OCI-LY7 (cell line): ENCODE results near the gene DIAPH3. TPM values are rescaled to one million over a fixed set of nuclear protein-coding genes. Genes with fewer than 3 reads are reported as not detected.

Experiments
- BruUV-seq: library from RNA; stranded (reverse); fragments of 400-500 nt; replicated peaks from 2 replicates; lab custom pipeline; 2021; lab: Mats Ljungman, UMichigan
- CTCF ChIA-PET: fragments of 300-600 bp; sonication (Branson Sonifier 250); formaldehyde crosslinking; loops from one replicate; lab custom pipeline; 2022; ENCODE audit warnings: antibody characterized with exemption; ENCODE audit not compliant: unreplicated experiment; lab: Charles Lee
- POLR2A ChIA-PET: fragments of 300-600 bp; sonication (Branson Sonifier 250); formaldehyde crosslinking; loops from one replicate; lab custom pipeline; 2022; ENCODE audit warnings: antibody characterized with exemption; lab: Charles Lee
- DNase-seq: peaks from one replicate; pipeline ENCODE4 v3.0.0-alpha.2; 2015; ENCODE audit warnings: low spot score
- H2AFZ ChIP-seq: fragments of 200-600 bp; sonication (generic), shearing (Covaris generic); 2 replicates; pipeline ENCODE4 v1.6.1; 2014; ENCODE audit warnings: mild to moderate bottlenecking, antibody characterized with exemption, low read length, moderate library complexity
- H3K27ac ChIP-seq: fragments of 200-600 bp; sonication (generic); 2 replicates; pipeline ENCODE4 v1.5.1; 2014; ENCODE audit warnings: mixed run types, low read depth, mild to moderate bottlenecking, moderate library complexity, low read length, inconsistent platforms; ENCODE audit not compliant: poor library complexity, severe bottlenecking
- H3K36me3 ChIP-seq: fragments of 200-600 bp; sonication (generic); 2 replicates; pipeline ENCODE4 v1.6.1; 2014; ENCODE audit warnings: mild to moderate bottlenecking, antibody characterized with exemption, low read length, moderate library complexity, mixed read lengths; ENCODE audit not compliant: insufficient read depth
- H3K4me1 ChIP-seq: fragments of 200-600 bp; sonication (generic); 2 replicates; pipeline ENCODE4 v1.5.1; 2014; ENCODE audit warnings: mild to moderate bottlenecking, low read length; ENCODE audit not compliant: insufficient read depth, poor library complexity, severe bottlenecking
- H3K4me2 ChIP-seq: fragments of 200-600 bp; sonication (generic); 2 replicates; pipeline ENCODE4 v1.6.1; 2014; ENCODE audit warnings: mild to moderate bottlenecking, low read length
- H3K4me3 ChIP-seq: fragments of 200-600 bp; sonication (generic); 2 replicates; pipeline ENCODE4 v1.5.1; 2014; ENCODE audit warnings: mild to moderate bottlenecking, low read depth, low read length; ENCODE audit not compliant: poor library complexity, severe bottlenecking
- H3K79me2 ChIP-seq: fragments of 200-600 bp; sonication (generic); 2 replicates; pipeline ENCODE4 v1.6.1; 2016; ENCODE audit warnings: low read depth, mild to moderate bottlenecking, low read length, moderate library complexity, mixed read lengths; ENCODE audit not compliant: insufficient read depth
- H3K9me2 ChIP-seq: fragments of 200-600 bp; sonication (generic); 2 replicates; pipeline ENCODE4 v1.6.1; 2016; ENCODE audit warnings: mild to moderate bottlenecking, low read length, mixed read lengths; ENCODE audit not compliant: insufficient read depth
- H3K9me3 ChIP-seq: fragments of 200-600 bp; sonication (generic); 2 replicates; pipeline ENCODE4 v1.6.1; 2014; ENCODE audit warnings: mild to moderate bottlenecking, mixed run types, low read length, mixed read lengths
- H4K20me1 ChIP-seq: fragments of 200-600 bp; sonication (generic); 2 replicates; pipeline ENCODE4 v1.6.1; 2014; ENCODE audit warnings: mild to moderate bottlenecking, antibody characterized with exemption, low read length, moderate library complexity, mixed read lengths; ENCODE audit not compliant: insufficient read depth
- EZH2phosphoT487 ChIP-seq: fragments of 200-600 bp; sonication (generic); IDR thresholded peaks from 2 replicates; pipeline ENCODE4 v1.6.1; 2018; ENCODE audit warnings: low read depth, borderline replicate concordance, mild to moderate bottlenecking, mixed run types, antibody characterized with exemption, low read length, moderate library complexity, mixed read lengths
- intact Hi-C: fragments of 100-400 bp; cut with micrococcal nuclease; formaldehyde crosslinking; loops from one replicate; pipeline ENCODE4 v1.10.0; 2022; ENCODE audit not compliant: unreplicated experiment
- total RNA-seq, 2 experiments: library from RNA; depleted of rRNA in 1 of 2; stranded (reverse); fragments of >200 nt in 1 of 2; shearing (Covaris generic) in 1 of 2; gene quantifications; 2 replicates each; pipeline ENCODE4 v1.2.3, GENCODE V29; 2014 to 2022
- TF ChIP-seq, protein P1 (sequence below): fragments of 200-600 bp; sonication (generic); conservative IDR thresholded peaks from 2 replicates; pipeline ENCODE4 v1.5.1; 2014; ENCODE audit warnings: mild to moderate bottlenecking, antibody characterized with exemption, low read length, moderate library complexity, mixed read lengths

Gene DIAPH3
- total RNA-seq, 2 experiments from 2014 or later, result 33.5 to 37.2 TPM

DNA sequence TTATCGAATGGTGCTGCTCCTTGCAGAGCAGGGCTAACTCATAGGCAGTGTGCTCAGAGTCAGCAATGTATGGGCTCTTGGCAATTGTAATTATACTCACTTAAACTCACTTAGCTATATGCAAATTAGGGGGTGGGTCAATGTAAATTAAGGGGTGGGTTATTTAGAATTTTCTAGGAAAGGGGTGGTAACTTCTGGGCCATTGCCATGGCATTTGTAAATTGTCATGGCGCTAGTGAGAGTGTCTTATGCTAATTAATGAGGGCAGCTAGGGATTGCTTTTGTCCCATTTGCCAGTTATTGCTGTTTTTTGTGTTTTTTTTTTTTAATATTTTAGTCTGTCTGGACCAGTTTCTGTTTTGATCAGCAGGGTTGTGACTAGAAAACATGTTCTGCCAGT, 68.4 kb downstream of the DIAPH3 start:
- CTCF ChIA-PET, result no interaction called here

DNA sequence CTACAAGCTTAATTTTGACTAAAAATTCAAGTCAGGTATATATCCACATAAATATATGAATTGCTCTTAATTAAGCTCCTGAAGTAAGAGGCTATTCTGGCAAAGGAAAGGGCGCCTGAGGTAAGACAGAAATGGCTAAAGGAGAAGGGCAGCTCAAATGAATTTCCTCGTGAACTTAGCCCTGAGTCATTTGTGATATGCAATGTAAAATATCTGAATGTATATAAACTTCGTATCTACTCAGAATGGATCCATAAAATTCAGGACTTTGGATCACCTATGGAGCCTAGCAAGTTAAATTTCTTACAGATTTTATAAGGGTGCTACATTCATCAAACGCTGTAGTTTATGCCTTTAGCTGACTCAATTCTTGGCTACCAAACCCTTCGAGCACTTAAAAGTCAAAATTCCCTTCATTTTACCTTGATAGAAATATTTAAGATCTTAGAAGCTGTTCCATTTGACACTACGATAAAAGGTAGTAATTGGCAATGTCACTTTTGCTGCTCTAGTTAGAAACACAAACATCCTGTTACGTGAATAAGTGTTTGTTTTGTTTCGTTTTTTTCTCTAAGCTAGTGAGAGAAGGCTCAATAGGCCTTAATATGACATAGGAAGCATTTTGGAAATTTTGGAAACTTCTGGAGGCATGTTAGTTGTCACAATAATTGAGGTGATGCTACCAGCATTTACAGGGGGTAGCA, 69.2 kb downstream of the DIAPH3 start:
- no TSS peak for BruUV-seq
- no peaks in the 10 kb centered on the region for H3K4me1 ChIP-seq
- H3K4me2 ChIP-seq, result no peak overlapping the region
- H3K9me3 ChIP-seq, result 0 out of 2 replicates have a peak, but pooled peaks cover 9% of the 10 kb centered on the region
- peaks cover 23% of the 10 kb centered on the region; the same call in 1 of the 2 replicates for H3K79me2 ChIP-seq
- H3K4me3 ChIP-seq, result no peak overlapping the region
- no peaks in the 10 kb centered on the region for H4K20me1 ChIP-seq
- DNase-seq, result no peak
- H3K27ac ChIP-seq, result no peak overlapping the region
- ChIA-PET POLR2A (interaction anchor here (0.6 to 1.9 kb wide), 5 partner anchors 9 to 64 kb away, joined by 3 to 4 read pairs (median 4); no protein-coding TSS in a partner anchor), CTCF (no interaction called here)
- no peak overlapping the region for H2AFZ ChIP-seq
- intact Hi-C loops, result no loop called here
- TF ChIP-seq, protein P1, sequence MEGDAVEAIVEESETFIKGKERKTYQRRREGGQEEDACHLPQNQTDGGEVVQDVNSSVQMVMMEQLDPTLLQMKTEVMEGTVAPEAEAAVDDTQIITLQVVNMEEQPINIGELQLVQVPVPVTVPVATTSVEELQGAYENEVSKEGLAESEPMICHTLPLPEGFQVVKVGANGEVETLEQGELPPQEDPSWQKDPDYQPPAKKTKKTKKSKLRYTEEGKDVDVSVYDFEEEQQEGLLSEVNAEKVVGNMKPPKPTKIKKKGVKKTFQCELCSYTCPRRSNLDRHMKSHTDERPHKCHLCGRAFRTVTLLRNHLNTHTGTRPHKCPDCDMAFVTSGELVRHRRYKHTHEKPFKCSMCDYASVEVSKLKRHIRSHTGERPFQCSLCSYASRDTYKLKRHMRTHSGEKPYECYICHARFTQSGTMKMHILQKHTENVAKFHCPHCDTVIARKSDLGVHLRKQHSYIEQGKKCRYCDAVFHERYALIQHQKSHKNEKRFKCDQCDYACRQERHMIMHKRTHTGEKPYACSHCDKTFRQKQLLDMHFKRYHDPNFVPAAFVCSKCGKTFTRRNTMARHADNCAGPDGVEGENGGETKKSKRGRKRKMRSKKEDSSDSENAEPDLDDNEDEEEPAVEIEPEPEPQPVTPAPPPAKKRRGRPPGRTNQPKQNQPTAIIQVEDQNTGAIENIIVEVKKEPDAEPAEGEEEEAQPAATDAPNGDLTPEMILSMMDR, result no peak
- no peak for TF ChIP-seq EZH2phosphoT487
- H3K9me2 ChIP-seq, result no peaks in the 10 kb centered on the region
- H3K36me3 ChIP-seq, result peaks cover 57% of the 10 kb centered on the region

More for the DNA sequence above, 68.4 kb downstream of the DIAPH3 start:
- Histone ChIP-seq H3K9me2 (no peaks in the 10 kb centered on the region), H3K4me2 (no peak overlapping the region), H3K36me3 (peaks cover 56% of the 10 kb centered on the region), H4K20me1 (no peaks in the 10 kb centered on the region), H3K9me3 (0 out of 2 replicates have a peak, but pooled peaks cover 9% of the 10 kb centered on the region), H3K4me1 (no peaks in the 10 kb centered on the region), H2AFZ (no peak overlapping the region), H3K27ac (no peak overlapping the region), H3K79me2 (peaks cover 23% of the 10 kb centered on the region; the same call in 1 of the 2 replicates), H3K4me3 (no peak overlapping the region)
- TF ChIP-seq EZH2phosphoT487, result no peak
- TF ChIP-seq, protein P1, result no peak
- intact Hi-C loops, result no loop called here
- POLR2A ChIA-PET, result interaction anchor here (0.6 to 1.3 kb wide), 2 partner anchors 9 to 10 kb away, joined by 4 to 5 read pairs; no protein-coding TSS in a partner anchor
- DNase-seq, result no peak
- no TSS peak for BruUV-seq
